ENCODE data around the gene ERG.

The ERG gene

DNA sequence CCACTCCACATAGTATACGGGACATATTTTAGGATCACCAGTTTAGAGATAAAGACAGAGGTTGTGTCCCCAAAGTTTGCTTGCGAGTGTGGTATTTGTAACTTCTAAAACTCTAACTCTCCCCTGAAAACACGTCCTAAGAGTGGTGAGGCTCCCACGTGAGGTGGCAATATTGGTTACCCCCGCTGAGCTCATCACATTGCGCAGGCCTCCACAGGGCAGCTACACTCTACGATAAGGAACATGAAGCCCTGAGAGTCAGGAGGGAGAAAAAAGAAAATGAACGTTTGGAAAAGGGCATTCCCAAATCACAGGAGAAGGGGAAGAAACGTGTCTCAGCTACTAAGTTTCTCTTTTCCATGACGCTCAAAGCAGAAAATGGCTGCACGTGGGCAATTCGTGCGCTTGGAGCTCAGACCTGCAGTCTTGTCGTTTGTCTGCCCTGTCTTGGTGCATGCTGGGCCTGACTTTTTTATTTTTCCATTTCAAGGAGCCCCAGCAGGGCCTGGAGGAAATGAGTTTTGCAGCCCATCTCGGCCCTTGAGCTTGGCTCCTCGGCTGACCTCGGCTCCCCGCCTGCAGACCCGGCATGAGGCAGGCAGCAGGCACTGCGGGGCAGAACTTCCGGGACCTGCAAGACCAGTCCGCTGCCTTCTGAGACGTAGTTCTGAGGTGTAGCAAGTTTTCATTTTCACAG lies 25.7 kb downstream of the ERG start:
- no peak for DNase-seq

DNA sequence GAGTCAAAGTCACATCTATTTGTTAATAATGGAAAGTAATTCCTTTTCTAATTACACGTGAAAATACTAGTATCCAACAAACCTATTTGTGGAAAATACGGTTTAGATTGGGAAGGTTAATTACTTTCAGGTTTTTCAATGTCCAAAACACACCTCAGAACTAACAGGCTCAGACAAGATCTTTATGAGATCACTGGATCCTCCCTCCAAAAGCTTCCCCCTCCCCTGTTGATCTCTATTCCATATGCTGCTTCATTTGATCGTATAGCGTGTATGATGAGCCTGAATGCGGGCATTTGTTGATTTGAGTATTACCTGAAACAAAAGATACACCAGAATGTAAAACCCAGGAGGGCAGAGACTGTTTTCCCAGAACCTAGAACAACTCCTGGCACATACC lies 26.5 kb downstream of the ERG start:
- DNase-seq = no peak

DNA sequence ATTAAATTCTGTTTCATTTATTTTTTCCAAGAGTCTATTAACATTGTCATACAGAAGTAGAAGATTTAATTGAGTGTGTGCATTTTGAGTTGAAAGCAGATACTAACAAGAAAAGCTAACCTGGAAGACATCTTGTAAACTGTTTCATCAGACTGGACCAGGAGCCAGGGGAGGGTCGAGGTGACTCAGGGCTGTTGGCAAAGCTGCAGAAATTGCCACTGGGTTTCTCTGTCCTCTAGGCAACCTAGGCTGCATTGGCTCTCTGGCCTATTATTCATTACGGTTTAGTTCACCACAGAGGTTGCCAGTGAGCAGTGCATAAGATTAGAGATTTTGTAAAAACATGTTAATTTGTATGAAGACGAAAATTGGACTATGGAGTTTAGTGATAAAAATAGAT lies 27.5 kb downstream of the ERG start:
- DNase-seq = no peak

DNA sequence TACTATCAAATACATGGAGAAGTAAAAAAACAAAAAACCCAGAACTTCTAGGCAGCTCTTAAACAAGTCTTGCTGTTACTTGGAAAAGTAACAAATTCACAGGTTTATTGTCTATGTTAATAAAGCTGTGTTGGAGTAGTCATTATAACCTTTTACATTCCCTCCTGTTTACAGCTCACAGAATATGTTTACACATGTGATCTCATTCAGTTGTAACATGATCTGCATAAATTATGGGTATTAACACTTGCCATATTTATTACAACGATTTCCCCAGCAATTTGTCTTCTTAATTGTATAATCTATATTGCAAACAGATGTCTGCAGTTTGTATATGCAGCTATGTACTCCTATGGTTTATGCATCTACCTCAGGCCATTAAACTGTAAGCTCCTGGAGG lies 28.6 kb downstream of the ERG start:
- DNase-seq = no peak

DNA sequence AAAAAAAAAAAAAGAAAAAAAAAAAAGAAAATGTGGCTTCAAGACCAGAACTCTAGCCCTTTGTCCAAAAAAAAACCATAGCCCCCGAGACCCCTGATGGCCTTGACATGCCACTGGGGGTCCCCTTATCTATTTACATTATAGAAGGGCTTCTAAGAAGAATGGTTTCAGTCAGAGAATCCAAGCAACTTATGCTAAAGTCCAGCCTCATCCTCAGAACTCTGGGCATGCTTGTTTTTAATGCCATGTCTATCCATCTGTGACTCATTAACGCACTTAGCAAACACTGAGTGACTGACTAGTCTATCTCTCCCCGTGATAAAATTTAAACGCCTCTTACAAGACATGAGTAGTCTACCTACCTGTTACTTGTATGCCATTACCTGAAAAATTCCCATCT lies 29.3 kb downstream of the ERG start:
- no peak for DNase-seq

DNA sequence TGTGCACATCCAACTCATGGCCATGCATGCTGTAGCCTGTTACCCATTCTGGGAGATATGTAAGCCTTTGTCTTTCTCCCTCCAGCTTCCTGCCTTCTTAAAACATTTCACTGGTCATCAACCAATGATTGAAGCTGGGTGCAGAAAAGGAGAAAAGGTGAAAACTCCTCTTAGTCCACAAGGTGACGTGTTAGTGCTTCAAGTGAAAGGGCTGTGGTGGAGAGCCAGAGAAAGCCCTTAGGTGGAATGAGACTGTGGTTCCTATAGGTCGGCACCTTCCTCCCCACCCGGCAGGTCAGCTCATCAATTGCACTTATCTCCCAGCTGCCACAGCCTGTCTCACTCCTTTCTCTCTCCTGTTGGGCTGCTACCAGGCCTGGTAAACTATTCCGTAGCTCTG lies 30.4 kb downstream of the ERG start:
- no peak for DNase-seq

DNA sequence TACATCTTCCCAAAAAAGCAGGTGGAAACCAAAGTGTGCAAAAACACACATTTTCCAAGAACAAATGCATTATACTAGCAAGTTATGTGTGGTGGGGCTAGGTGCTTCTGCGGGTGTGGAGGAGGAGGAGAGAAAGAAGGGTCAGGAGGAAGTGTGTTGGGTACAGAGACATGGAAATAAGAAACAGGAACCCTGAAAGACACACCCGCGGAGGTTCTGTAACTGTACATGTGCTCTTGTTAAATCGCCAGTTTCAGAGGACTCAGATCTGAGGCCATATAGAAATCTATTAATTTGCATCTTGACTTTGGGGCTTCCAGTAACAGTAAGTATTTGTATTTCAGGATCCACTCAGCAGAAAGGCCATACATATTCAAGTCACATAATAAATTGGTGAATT lies 30.9 kb downstream of the ERG start:
- DNase-seq = no peak

DNA sequence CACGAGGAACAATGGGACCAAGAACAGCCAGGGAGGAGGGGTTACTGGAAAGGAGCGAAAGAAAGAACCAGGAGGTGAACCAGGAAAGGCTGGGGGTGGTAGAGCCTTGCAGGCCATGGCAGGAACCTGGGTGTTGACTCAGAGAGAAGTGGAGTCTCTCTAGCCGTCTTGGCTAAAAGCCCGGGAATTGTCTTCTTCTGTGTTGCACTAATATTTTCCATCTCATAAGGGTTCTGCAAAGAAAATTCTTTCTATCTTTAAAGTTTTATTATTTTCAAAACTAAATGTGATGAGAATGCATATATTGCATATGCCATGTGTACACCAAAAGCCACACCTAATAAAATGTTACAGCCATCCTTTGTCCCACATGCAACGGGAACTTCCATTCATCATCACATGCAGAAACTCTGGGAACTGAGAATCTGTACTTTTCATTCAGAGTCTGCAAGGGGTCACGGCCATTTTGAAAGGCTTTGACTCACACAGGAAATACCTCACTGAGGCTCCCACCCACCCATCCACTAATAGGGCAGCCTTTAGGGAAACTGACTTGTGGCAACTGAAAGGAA lies 38.0 kb downstream of the ERG start:
- no peak for DNase-seq

DNA sequence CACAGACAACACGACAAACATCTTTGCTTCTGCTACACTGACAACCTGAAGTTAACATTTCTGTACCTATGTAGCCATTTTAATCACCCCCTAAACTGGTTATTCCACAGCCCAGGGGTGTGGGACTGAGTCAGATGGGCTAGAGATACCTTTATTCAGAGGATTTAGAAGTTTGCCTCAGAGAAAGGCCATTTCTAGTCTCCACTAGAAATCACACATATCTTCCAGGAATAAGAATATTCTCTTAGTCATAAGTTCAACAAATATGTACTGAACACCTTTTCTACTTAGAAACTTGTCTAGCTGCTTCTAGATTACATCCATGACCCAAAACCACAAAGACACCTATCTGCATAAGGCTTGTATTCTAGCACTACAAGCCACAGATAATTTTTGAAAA lies 38.8 kb downstream of the ERG start:
- no peak for DNase-seq

DNA sequence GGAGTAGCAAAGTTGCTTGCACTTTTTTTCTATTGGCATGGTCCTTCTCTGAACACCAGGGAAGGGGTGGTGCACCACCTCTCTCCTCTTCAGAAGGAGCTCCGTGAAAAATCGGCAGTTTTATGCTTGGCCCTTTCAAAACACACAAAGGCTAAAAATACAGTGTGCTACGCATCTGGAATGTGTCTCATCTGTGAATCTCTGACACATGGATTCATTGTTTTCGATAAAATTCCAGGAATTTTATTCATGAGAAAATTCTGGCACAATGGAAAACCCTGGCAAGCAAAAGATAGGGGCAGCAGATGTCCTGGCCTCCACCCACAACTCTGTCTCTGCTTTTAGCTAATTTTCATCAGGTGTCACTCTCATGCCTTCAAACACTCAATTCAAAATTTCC lies 42.9 kb downstream of the ERG start:
- DNase-seq = no peak

DNA sequence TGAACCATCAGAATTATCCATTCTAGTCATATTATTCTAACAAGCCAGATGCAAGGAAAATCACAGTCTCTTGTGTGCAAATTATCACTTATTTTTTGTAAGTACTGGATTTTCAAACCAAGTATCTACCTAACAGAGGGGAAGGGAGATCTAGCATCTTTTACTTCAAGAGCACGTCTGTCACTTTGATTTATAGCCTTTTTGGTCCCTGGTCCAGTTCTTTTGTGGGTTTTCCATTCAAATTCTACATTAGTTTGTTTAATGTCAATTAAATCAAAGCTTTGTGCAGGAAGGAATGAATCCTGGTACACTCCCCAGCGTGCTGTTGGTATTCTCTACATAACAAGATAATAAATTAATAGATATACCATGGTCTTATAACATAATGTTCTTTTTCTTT lies 43.6 kb downstream of the ERG start:
- no peak for DNase-seq

DNA sequence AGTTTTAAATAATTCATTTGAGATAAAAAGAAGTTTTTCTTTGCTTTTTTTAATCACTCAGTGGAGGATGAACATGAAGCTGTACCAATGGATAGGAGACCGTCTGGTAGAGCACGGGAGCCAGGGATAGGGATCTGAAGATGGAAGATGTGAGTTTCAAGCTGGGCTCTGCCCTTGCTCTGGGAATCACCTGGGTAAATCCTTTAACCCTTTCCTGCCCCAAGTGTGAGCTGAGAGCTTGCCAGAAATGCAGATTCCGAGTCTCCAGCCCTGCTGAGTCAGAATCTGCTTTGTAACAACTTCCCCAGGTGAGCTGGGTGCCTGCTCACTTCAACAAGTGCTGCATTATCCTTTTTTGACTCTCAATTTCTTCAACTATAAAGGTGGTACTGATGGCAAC lies 44.1 kb downstream of the ERG start:
- DNase-seq = no peak

DNA sequence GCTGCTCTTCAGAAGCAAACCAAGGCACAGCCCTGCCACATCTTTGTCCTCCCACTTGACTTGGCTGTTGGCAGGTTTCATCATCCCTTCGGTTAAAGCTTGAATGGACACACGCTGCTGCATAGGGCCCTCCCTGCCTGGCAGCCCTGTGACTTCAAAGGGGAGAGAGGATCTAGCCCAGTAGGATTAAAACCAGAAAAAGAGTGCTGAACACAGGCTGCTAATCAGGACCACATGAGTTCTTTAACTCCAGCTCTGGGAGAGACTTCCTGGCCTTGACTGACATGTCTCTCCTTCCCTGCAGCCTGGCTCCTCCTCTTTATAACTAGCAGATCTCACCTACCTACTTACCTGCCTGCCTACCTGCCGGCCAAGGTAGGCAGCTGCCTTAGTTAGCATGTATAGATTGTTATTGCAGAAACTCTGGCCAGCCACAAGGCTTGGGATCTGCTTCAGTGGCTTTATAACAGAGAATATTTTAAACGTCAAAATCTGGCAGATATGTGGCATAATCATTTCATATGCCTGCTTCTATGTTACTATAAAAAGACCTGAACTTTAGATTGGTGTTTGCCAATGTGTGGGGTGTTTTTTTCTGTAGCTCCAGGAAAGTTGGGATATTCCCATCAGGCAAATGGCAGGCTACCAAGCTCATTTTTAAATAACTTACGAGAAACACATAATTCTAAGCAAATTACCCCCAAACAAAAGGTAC lies 49.4 kb downstream of the ERG start:
- DNase-seq = no peak

DNA sequence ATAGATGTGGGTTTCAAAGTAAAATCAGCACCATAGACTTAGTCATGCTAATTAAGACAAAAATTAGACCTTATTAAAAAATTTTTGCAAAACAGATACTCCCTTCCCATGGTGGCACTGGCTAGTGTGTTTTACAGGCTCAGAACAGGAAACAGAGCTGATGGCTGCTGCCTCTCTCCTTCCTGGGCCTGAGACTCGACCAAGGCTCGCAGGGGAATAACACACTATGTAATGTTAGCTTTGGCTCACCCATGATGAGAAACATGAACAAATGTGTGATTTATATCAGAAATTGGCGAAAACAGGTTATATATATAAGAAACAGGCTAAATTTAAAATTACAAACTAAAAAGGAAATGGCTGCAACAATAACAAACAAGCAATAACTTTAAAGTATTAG lies 50.7 kb downstream of the ERG start:
- DNase-seq = no peak

DNA sequence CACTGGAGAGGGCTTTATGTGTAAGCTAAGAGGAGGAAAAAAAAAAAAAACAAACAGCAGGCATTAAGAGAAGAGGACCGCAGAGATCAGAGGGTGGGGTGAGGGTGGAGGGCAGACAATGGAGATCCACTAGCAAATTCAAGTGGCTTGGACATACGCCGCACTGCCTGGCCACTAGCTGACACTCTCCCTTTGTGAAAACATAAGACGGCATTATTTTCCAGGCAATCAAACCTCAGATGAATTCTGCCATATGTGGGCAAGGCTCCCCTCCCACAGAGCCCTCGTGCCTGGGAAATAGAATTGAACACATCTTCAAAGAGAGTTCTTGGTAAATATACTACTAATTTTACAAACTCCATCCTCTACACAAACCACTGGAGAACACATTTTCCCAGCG lies 53.6 kb downstream of the ERG start:
- DNase-seq = no peak

DNA sequence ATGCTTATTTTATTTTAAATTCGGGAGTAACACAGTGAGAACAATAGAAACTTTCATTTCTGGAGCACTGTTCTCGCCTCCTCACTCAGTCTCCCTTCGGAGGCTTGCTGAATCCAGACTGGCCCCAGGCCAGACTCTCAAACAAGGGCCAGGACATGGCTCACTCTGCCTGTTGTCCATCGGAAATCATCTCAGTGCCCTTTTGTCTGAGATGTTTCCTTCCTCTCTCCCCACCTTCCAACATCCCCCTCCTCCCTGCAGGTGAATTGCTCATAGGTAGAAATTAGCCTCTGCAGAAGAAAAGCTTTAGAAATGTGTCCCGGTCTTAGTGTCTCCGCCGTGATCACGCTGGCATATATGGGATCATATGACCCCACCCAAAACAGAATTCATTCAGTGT lies 55.2 kb downstream of the ERG start:
- no peak for DNase-seq

DNA sequence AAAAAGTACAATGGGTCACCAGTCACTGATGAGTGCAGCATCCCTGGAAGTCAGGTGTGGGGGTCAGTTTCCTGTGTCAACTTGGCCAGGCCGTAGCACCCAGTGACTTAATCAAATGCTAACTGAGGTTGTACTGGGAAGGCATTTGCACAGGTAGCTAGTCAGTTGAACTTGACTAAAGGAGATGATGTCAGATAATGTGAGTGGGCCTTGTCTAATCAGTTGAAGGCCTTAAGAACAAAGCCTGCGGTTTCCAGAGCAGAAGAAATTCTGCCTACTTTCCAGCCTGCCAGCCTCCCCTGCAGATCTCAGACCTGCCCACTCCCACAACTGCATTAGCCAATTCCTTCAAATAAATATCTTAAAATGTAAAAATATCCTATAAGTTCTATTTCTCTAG lies 57.1 kb downstream of the ERG start:
- no peak for DNase-seq

DNA sequence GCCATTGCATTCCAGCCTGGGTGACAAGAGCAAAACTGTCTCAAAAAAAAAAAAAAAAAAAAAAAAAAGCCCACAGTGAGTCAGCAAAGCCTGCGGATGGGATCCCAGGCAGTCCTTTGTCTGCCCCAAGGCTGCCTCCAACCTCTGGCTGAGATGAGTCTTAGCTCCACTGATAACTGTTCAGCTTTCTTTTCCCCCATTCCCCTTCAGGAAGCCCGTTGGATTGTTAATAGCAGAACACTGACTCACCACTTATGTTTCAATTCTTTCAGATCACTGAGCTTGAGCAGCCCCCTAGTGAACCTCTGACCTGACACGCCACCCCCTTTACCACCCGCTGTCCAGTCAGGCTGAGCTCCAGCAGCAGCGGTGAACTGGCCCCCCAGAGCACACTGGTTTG lies 57.5 kb downstream of the ERG start:
- DNase-seq = no peak

DNA sequence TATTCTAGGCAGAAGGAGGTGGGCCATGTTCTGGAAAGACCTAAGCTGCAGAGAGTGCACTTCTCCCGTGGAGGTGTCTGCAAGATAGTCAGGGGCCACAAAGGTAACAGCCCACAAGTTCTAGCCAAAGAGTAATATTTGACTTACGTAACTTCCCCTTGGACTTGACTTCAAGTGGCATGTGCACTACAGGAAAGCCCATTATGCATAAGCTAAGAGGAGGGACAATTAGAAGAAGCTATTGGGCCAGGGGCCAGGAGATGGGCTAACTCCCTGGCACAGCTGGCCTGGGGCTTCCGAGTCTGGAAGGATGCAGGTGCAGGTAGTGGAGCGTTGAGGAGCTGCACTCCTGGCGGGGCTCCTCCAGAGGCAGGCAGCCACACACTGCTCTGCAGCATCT lies 58.3 kb downstream of the ERG start:
- no peak for DNase-seq

DNA sequence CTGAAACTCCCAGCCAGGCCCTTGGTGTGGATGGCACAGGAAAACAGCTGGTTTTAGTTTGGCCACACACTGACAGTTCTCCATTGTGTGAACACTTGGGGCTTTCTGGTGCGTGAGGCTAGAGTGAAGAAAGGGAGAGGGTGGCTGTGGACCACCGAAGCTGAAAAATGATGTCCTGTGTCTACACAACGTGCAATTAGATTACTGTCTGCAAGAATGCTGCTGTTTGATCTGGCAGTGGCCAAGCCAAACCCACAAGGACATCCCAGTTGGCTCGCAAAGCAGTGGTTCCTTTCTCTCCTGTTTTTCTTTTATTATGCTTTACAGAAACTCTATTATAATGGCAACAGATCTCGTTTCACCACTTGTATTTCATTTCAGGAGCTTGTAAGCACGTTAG lies 58.9 kb downstream of the ERG start:
- DNase-seq = no peak

DNA sequence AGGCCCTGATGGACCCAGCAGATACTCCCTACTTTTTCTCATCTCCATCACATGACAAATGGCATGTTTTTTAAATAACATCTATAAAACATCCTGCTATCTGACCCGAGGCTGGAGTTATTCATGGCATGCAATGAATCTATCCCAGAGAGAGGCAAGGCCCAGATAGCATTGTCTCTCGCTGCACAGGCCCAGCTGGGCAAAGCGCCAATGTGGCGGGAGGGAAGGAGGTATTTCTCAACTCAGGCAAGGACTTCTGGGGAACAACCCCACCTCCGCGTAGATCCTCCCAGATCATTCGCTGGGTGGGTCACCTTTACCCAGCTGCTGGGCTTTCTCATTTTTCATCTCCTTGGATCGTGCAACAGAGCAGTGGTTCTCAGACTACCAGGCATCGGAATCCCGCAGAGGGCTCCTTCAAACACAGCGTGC lies 59.8 kb downstream of the ERG start:
- peak; percentile 2 for DNase-seq

DNA sequence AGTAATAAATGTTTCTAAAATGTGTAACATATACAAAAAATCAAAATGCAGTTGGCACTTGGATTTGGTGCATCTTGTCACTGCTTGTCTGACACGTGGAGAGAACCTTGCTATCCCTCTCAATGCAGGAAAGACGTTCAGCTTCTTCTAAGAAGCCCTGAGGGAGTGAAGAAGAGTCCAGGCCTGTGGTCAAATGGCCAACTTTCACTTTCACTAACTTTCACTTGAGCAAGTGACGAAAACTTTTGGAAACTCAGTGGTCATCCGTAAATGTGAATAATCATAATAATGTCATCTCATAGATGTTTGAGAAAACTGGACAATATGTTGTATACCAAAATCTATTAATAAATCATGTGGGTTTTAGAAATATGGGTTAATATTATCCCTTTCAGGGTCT lies 61.9 kb downstream of the ERG start:
- no peak for DNase-seq

DNA sequence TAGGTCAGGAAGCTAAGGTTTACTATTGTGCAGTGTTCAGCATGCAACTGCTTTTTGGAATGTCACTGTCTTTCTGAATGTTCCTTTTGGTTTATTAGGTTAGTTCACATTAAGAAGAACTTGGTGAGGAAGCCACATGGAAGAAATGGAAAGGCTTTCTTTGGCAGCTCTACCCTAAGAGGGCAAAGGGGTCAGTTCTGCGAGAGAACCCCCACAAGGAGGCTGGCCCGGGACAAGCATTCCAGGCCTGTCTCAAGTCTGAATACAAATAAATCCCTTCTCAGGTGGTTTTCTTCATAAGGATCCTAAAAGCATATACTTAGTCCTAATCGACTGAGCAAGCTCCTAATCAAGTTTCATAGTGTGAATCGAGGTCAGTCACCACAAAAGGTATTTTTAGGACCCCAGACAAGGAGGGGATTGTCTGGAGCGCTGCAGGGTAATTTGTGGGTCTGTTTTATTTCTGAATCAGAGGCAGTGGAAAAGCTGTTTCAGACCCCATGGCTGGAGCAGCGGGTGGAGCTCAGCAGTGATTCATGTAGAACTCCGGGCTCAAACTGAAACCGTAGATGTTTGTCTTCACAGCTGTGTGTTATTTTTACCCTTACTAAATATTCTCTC lies 63.3 kb downstream of the ERG start:
- no peak for DNase-seq

DNA sequence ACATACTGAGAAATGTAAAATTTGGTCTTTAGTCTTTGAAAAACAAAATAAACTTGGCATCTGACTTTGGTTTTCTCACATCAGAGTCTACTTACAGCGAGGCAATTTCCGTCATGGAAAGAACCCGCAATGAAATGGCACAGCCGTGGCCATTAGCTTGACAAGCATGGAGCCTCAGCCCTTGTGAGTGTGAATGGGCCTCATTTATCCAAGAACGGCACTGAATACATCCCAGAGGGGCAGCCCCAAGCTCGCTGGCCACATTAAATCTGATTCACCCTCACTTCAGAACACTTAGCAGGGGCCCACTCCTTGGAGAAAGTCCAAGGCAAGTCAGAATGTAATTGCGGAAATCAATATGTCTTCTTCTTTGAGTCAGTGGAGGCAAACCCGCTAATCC lies 64.8 kb downstream of the ERG start:
- DNase-seq = no peak

Data from CD4-positive, alpha-beta T cell treated with Interferon gamma for 1 hour (primary cell).